ENCODE measurements around the gene ANKRD9. TPM values are rescaled to one million over a fixed set of nuclear protein-coding genes. Genes with fewer than 3 reads are reported as not detected.

The ANKRD9 gene
- total and polyA plus RNA-seq, 2 experiments from 2014 or later: 17.3 to 95.9 TPM

DNA sequence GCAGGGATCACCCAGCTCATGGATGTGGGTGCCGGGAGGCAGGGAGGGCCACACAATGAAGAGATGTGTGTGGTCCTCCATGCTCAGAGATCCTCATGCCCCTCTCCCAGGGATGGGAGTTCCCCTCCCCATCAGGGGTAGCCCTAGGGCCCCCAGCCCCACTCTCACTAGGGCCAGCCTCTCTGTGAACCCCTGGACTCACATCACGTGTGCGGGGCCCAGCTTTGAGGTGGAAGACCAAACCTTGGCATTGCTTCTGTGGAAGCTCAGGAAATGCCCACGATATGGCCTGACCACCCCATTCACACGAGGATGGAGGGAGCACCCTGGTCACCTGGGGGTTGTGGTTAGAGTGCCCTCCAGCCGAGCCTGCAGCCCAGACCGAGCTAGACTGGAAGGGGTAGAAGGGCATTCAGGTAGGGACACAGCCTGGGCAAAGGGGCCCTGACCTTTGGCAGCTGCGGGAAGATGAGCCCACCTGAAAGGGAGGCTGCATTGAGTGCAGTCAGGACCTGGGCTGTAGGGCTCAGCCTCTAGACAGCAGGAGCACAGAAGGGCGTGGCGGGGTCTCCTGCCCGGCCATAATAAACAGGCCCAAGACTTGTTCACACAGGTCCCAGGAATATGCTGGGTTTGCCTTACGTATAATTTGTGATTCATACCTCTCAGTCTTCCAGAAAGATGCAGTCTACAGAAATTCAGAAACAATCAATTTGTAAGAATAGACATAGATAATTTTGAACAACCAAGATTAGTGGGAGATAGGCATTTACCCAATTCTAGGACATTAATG, 48.1 kb upstream of the ANKRD9 start (continued):
- TF ChIP-seq, protein P1, sequence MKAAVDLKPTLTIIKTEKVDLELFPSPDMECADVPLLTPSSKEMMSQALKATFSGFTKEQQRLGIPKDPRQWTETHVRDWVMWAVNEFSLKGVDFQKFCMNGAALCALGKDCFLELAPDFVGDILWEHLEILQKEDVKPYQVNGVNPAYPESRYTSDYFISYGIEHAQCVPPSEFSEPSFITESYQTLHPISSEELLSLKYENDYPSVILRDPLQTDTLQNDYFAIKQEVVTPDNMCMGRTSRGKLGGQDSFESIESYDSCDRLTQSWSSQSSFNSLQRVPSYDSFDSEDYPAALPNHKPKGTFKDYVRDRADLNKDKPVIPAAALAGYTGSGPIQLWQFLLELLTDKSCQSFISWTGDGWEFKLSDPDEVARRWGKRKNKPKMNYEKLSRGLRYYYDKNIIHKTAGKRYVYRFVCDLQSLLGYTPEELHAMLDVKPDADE (IDR thresholded peaks at IDR 0.05): no peak
- no peak for TF ChIP-seq ZNF331 (CRISPR knock-in tag; IDR thresholded peaks at IDR 0.05; ENCODE audit: low read depth)
- TF ChIP-seq EZH2phosphoT487 (IDR thresholded peaks at IDR 0.05; ENCODE audit: unreplicated experiment): no peak
- TF ChIP-seq NANOG (IDR thresholded peaks at IDR 0.05; ENCODE audit: borderline replicate concordance): no peak
- TF ChIP-seq POLR2AphosphoS5 (IDR thresholded peaks at IDR 0.05; ENCODE audit: low read depth): no peak

DNA sequence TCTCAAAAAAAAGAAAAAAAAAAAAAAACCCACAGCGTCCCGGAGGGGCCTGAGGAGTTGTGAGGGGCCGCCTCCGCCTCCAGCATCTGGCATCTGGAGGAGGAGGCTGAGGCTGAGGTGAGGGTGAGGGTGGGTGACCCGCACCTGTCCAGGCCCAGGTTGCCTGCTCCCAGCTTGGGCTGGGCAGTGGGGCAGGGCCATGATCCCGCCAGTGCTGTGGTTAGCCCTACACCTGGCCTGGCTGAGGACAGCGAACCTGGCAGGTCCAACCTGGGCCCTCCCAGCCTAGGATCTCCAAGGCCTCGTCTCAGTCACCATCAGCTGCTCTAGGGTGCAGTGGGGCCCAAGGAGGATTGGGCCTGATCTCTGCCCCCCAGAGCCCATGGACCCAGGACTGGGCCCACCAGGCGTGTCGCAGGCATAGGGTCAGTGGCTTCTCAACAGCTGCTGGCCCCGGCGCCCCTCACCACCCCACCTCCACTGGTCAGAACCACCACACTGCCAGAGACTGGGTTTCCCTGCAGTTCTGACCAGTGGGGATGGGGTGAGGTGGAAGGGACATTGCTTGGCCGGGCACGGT, 46.6 kb upstream of the ANKRD9 start:
- H3K27ac ChIP-seq (ENCODE audit: low read depth): no peak overlapping the region
- Mint-ChIP-seq H3K4me3 (no peak overlapping the region), H3K27me3 (ENCODE audit: insufficient read depth, low read depth, poor library complexity) (peaks cover 11% of the 10 kb centered on the region), H3K4me1 (no peaks in the 10 kb centered on the region), H3K27ac (no peak overlapping the region), H3K9me3 (no peaks in the 10 kb centered on the region), H3K36me3 (ENCODE audit: low read depth) (no peaks in the 10 kb centered on the region)
- ATAC-seq (no peak), DNase-seq (ENCODE audit: low spot score) (no peak)
- H3K9me2 ChIP-seq (ENCODE audit: insufficient read depth): no peaks in the 10 kb centered on the region
- TF ChIP-seq CREB1 (CRISPR knock-in tag; IDR thresholded peaks at IDR 0.05; ENCODE audit: low read depth) (no peak), EZH2phosphoT487 (IDR thresholded peaks at IDR 0.05; ENCODE audit: unreplicated experiment) (no peak), JUNB (IDR thresholded peaks at IDR 0.05; ENCODE audit: unreplicated experiment) (no peak)
- H3K4me2 ChIP-seq: no peak overlapping the region
- H3K4me1 ChIP-seq (ENCODE audit: insufficient read depth): no peaks in the 10 kb centered on the region; the same call in 1 of the 2 replicates
- no peak overlapping the region for H2AFZ ChIP-seq
- H4K20me1 ChIP-seq (replicated peaks; ENCODE audit: insufficient read depth): no peaks in the 10 kb centered on the region
- peaks cover 13% of the 10 kb centered on the region; the same call in 1 of the 2 replicates for H3F3A ChIP-seq (replicated peaks; ENCODE audit: low read depth)
- no peaks in the 10 kb centered on the region for H3K36me3 ChIP-seq (ENCODE audit: insufficient read depth)
- H3K79me2 ChIP-seq (replicated peaks; ENCODE audit: insufficient read depth): no peaks in the 10 kb centered on the region
- H3K4me3 ChIP-seq: peak overlapping the region; percentile 76; the same call in 1 of the 2 replicates
- H3K27me3 ChIP-seq (ENCODE audit: insufficient read depth): no peaks in the 10 kb centered on the region

DNA sequence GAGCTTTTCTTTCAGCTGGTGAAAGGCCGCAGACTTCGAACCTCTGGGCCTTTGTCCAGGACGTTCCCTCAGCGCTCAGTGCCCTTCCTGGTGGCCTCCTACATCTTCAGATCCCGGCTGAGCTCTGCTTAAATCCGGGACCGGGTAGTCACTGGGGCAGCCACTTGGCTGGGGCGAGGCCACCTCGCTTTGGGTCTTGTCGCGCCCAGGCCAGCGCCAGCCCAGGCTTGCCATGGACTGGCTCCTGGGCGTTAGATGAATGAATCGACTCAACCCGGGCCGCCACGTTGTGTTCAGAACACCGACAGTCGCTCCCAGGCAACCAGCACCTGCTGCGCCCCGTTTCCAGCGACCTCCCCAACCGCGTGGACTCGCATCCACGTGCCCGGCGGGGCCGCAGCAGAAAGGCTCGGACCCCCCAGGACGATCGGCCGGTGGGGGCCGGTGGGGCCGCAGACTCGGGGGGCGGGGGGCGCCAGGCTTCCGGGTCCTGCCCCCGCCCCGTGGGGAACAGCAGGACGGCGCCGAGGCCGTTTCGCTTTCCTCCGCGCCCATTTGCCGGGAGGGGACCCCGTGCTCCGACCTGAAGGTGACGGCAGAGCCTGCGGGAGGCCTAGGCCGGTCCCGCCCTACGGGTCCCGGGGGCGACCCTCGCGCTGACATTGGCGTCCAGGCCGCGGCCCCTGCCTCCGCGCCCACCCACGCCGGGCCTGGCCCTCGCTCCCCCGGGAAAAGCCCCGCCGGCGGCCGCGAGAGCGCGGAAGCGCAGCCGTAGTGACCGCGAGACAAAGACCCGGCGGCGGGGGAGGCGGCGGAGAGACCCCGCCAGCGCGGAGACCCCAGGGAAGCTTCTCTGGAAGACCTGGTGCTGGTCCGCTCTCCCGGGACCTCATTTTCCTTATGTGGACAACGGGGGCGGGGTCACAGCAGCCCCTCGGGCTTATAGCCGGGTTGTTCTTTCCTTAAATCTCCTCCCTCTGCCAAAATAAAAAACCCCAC, 45.5 kb upstream of the ANKRD9 start:
- Mint-ChIP-seq H3K4me1 (no peaks in the 10 kb centered on the region), H3K4me3 (peak overlapping the region; percentile 70), H3K9me3 (no peaks in the 10 kb centered on the region), H3K27ac (no peak overlapping the region; the same call in 1 of the 2 replicates), H3K36me3 (ENCODE audit: low read depth) (no peaks in the 10 kb centered on the region), H3K27me3 (ENCODE audit: insufficient read depth, low read depth, poor library complexity) (peaks cover 5% of the 10 kb centered on the region)
- peak overlapping the region; percentile 88 for H3K4me2 ChIP-seq
- no peaks in the 10 kb centered on the region; the same call in 1 of the 2 replicates for H3K4me1 ChIP-seq (ENCODE audit: insufficient read depth)
- DNase-seq (ENCODE audit: low spot score) (peak; percentile 95), ATAC-seq (peak; percentile 88)
- TF ChIP-seq NANOG (IDR thresholded peaks at IDR 0.05; ENCODE audit: borderline replicate concordance): no peak
- TF ChIP-seq POLR2AphosphoS5 (IDR thresholded peaks at IDR 0.05; ENCODE audit: low read depth): peak; percentile 41
- H3K4me3 ChIP-seq: peak overlapping the region; percentile 76
- H3K27me3 ChIP-seq (ENCODE audit: insufficient read depth): no peaks in the 10 kb centered on the region
- no peaks in the 10 kb centered on the region for H4K20me1 ChIP-seq (replicated peaks; ENCODE audit: insufficient read depth)
- H3F3A ChIP-seq (replicated peaks; ENCODE audit: low read depth): peaks cover 13% of the 10 kb centered on the region; the same call in 1 of the 2 replicates
- no peaks in the 10 kb centered on the region for H3K9me2 ChIP-seq (ENCODE audit: insufficient read depth)
- H2AFZ ChIP-seq: peak overlapping the region; percentile 87
- peak overlapping the region; percentile 66; the same call in 1 of the 2 replicates for H3K27ac ChIP-seq (ENCODE audit: low read depth)
- no peaks in the 10 kb centered on the region for H3K79me2 ChIP-seq (replicated peaks; ENCODE audit: insufficient read depth)
- H3K36me3 ChIP-seq (ENCODE audit: insufficient read depth): no peaks in the 10 kb centered on the region

All from GM23338 (cell line).